GM18951 (cell line): Measurements from ENCODE around the gene ZP4.
"Not testable (repeated sequence)": the region's sequence is repeated elsewhere in the genome, so short reads cannot be mapped to it uniquely, and the experiment has no call there.

Source experiments
- POLR2A ChIP-seq: IDR thresholded peaks from 4 replicates; pipeline ENCODE4 v1.6.1; 2011; ENCODE audit warnings: mild to moderate bottlenecking; ENCODE audit not compliant: insufficient read length, insufficient read depth; ENCODE audit errors: extremely low read depth
- in situ Hi-C: fragments of 300-500 bp; cut with MboI; formaldehyde crosslinking; loops from one replicate; pipeline ENCODE4 v1.12.0; 2022; ENCODE audit warnings: low sequenced_read_pairs, mixed read lengths, inconsistent platforms; ENCODE audit not compliant: unreplicated experiment

The ZP4 gene

GRCh38 chr1:237864338-237865244 is 26.1 kb downstream of the ZP4 start:
- TF ChIP-seq POLR2A, result no peak
- in situ Hi-C loops, result no loop called here

- in situ Hi-C loops, result no loop called here
- TF ChIP-seq POLR2A, result no peak
These were observed 27.5 kb downstream of the ZP4 start for GRCh38 chr1:237863234-237863633.

GRCh38 chr1:237861944-237862343 is 28.8 kb downstream of the ZP4 start:
- in situ Hi-C loops, result no loop called here
- no peak for TF ChIP-seq POLR2A

- in situ Hi-C loops, result no loop called here
- TF ChIP-seq POLR2A, result no peak
These were observed 31.7 kb downstream of the ZP4 start for GRCh38 chr1:237858992-237859391.

- in situ Hi-C loops, result no loop called here
- TF ChIP-seq POLR2A, result no peak
These were observed 33.3 kb downstream of the ZP4 start for GRCh38 chr1:237857455-237857854.

- in situ Hi-C loops, result no loop called here
- TF ChIP-seq POLR2A, result no peak
These were observed 38.4 kb downstream of the ZP4 start for GRCh38 chr1:237852342-237852741.

- in situ Hi-C loops, result no loop called here
These were observed 39.4 kb downstream of the ZP4 start for GRCh38 chr1:237851210-237851845.

GRCh38 chr1:237843516-237843915 is 47.2 kb downstream of the ZP4 start:
- in situ Hi-C loops, result not testable (repeated sequence)

More at GRCh38 chr1:237851210-237851845, 39.4 kb downstream of the ZP4 start:
- no peak for TF ChIP-seq POLR2A

GRCh38 chr1:237841485-237841884 is 49.2 kb downstream of the ZP4 start:
- TF ChIP-seq POLR2A, result no peak
- in situ Hi-C loops, result no loop called here

GRCh38 chr1:237838904-237839534 is 51.7 kb downstream of the ZP4 start:
- in situ Hi-C loops, result no loop called here
- no peak for TF ChIP-seq POLR2A

- in situ Hi-C loops, result no loop called here
- no peak for TF ChIP-seq POLR2A
These were observed 52.4 kb downstream of the ZP4 start for GRCh38 chr1:237838320-237838719.

GRCh38 chr1:237834461-237834860 is 56.3 kb downstream of the ZP4 start:
- in situ Hi-C loops, result no loop called here
- TF ChIP-seq POLR2A, result no peak

- TF ChIP-seq POLR2A, result no peak
- in situ Hi-C loops, result no loop called here
These were observed 56.7 kb downstream of the ZP4 start for GRCh38 chr1:237834048-237834447.
